ENCODE results near the gene HOXB9. TPM values are rescaled to one million over a fixed set of nuclear protein-coding genes. Genes with fewer than 3 reads are reported as not detected.

Gene HOXB9
- total RNA-seq, 1 donor, result not detected

- TF ChIP-seq CTCF (IDR thresholded peaks at IDR 0.05; ENCODE audit: insufficient read depth, low read length), result no peak
- no peak for DNase-seq (ENCODE audit: low read depth)
- H3K4me3 ChIP-seq (ENCODE audit: low read depth, low read length), result no peak overlapping the region
These were observed 13.0 kb upstream of the HOXB9 start for GRCh38 chr17:48639136-48639535.

GRCh38 chr17:48637323-48638260 is 11.4 kb upstream of the HOXB9 start:
- no peak overlapping the region for H3K4me3 ChIP-seq (ENCODE audit: low read depth, low read length)
- peak; percentile 77 for DNase-seq (ENCODE audit: low read depth)
- no peak for TF ChIP-seq CTCF (IDR thresholded peaks at IDR 0.05; ENCODE audit: insufficient read depth, low read length)

GRCh38 chr17:48636177-48637018 is 10.2 kb upstream of the HOXB9 start:
- no peak overlapping the region for H3K4me3 ChIP-seq (ENCODE audit: low read depth, low read length)
- DNase-seq (ENCODE audit: low read depth), result peak; percentile 51
- peak; percentile 65 for TF ChIP-seq CTCF (IDR thresholded peaks at IDR 0.05; ENCODE audit: insufficient read depth, low read length)

DNA sequence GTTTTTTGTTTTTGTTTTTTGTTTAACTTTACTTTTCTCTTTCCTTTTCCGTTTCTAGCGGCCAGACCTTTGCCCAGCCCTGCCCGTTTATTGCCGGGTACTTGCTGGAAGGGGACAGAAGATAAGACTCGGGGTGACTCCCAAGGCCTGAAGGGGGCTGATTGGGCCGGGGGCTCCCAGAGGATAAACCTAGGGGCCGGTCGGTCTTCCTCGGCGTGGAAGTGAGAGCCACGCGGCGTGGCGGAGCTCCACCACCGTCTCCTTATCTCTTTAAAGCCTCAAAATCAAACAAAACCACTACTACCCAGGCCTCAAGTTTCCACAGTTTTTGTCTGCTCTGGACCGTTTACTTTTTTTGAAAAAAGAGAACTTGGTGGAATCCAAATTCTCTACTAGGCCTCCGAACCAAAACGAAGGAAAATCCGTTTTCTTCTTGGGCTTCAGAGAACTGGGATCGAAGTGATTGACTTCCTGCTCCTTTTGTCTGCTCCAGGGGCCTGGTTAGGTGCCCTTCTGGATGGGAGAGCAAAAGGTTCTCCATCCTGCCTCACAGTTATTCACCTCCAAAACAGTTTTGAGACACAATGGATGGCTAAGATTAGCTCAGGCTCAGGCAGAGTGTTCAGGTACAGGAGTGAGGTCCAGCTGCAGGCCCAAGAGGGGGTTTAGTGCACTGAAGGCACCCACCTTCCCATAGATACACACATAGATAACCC is 8.5 kb upstream of the HOXB9 start:
- no peak overlapping the region for H3K4me3 ChIP-seq (ENCODE audit: low read depth, low read length)
- DNase-seq (ENCODE audit: low read depth), result no peak
- TF ChIP-seq CTCF (IDR thresholded peaks at IDR 0.05; ENCODE audit: insufficient read depth, low read length), result no peak

- TF ChIP-seq CTCF (IDR thresholded peaks at IDR 0.05; ENCODE audit: insufficient read depth, low read length), result no peak
- DNase-seq (ENCODE audit: low read depth), result no peak
- H3K4me3 ChIP-seq (ENCODE audit: low read depth, low read length), result no peak overlapping the region
These were observed 7.1 kb upstream of the HOXB9 start for GRCh38 chr17:48633266-48633677.

DNA sequence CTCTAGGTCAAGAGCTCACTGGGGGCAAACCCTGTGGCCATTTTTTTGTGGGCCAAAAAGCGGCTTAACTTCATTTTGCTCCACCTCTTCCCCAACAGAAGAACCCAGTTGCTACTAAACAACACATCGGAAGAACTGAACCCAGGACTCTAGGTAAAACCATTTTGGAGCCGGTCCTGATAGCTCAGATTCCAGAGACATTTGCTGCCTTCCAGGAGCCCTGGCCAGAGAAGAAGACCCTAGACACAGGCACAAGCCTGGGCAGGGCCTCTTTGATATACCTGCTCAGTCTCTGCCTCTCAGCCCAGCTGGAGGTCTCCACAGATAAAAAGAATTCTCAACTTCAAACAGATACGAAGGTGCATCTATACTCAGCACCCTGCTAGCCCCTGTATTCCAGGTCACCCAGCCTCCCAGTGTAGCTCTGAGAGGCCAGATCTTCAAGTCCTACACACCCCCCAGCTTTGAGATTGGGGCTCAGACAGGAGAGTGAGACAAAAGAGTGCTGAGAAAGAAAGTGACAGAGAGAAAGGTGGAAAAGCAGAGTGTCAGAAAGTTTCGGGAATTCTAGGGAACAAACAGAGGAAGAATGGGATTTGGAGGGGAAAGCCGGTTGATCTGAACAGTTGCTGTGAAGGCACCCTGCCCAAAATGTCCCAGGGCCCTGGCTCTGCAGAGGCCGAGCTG is 6.6 kb upstream of the HOXB9 start:
- no peak for DNase-seq (ENCODE audit: low read depth)
- no peak overlapping the region for H3K4me3 ChIP-seq (ENCODE audit: low read depth, low read length)
- no peak for TF ChIP-seq CTCF (IDR thresholded peaks at IDR 0.05; ENCODE audit: insufficient read depth, low read length)

All from fibroblast of the aortic adventitia (primary cell).